ENCODE measurements around the gene TRIP10.

TRIP10 gene

GRCh38 chr19:6711605-6712004 is 27.9 kb upstream of the TRIP10 start:
- DNase-seq: no peak

- DNase-seq: no peak
Observed at GRCh38 chr19:6712231-6712630, 27.2 kb upstream of the TRIP10 start.

- DNase-seq: no peak
Observed at GRCh38 chr19:6712692-6713670, 26.5 kb upstream of the TRIP10 start.

- no peak for DNase-seq
Observed at GRCh38 chr19:6713773-6714692, 25.4 kb upstream of the TRIP10 start.

GRCh38 chr19:6714749-6715555 is 24.5 kb upstream of the TRIP10 start:
- DNase-seq: no peak

- DNase-seq: no peak
Observed at GRCh38 chr19:6716610-6716970, 22.9 kb upstream of the TRIP10 start.

GRCh38 chr19:6717036-6717435 is 22.4 kb upstream of the TRIP10 start:
- DNase-seq: no peak

- no peak for DNase-seq
Observed at GRCh38 chr19:6717441-6717971, 22.0 kb upstream of the TRIP10 start.

GRCh38 chr19:6718111-6718740 is 21.3 kb upstream of the TRIP10 start:
- DNase-seq: no peak

- DNase-seq: no peak
Observed at GRCh38 chr19:6718741-6719539, 20.5 kb upstream of the TRIP10 start.

GRCh38 chr19:6719540-6719861 is 20.0 kb upstream of the TRIP10 start:
- no peak for DNase-seq

GRCh38 chr19:6719992-6720368 is 19.5 kb upstream of the TRIP10 start:
- no peak for DNase-seq

- DNase-seq: no peak
Observed at GRCh38 chr19:6720369-6721137, 18.9 kb upstream of the TRIP10 start, which contains the start of gene C3. TSS of gene C3 (minus strand) at chr19:6720650. CDS start at chr19:6720589, 61 bp downstream.

- DNase-seq: no peak
Observed at GRCh38 chr19:6721138-6721474, 18.4 kb upstream of the TRIP10 start.

GRCh38 chr19:6721773-6722172 is 17.7 kb upstream of the TRIP10 start:
- DNase-seq: no peak

GRCh38 chr19:6723108-6723618 is 16.3 kb upstream of the TRIP10 start:
- DNase-seq: no peak

GRCh38 chr19:6723738-6724137 is 15.7 kb upstream of the TRIP10 start:
- DNase-seq: no peak

- no peak for DNase-seq
Observed at GRCh38 chr19:6724631-6725492, 14.6 kb upstream of the TRIP10 start.

- DNase-seq: no peak
Observed at GRCh38 chr19:6725513-6726231, 13.8 kb upstream of the TRIP10 start.

Data from NCI-H1694 (cell line).